ENCODE results near the gene FTCDNL1.

DNA sequence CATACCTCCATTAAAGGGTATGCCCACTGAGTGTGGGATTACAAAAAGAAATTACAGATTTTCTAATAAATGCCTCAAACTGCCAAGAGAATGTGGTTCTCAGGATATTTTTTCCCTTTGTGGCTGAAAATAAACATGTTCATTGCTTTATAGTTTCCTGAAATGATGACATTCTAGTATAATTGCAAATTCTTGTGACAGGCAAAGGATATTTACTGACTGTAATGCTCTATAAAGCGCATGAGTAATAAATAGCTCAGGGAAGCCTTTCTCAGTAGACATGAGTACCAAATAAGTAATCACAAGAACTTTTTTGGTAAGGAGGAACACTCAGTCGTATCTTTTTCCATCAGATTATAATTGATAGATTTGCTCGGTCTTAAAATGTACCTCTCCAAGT is 72.3 kb downstream of the FTCDNL1 start:
- TF ChIP-seq, protein P1, sequence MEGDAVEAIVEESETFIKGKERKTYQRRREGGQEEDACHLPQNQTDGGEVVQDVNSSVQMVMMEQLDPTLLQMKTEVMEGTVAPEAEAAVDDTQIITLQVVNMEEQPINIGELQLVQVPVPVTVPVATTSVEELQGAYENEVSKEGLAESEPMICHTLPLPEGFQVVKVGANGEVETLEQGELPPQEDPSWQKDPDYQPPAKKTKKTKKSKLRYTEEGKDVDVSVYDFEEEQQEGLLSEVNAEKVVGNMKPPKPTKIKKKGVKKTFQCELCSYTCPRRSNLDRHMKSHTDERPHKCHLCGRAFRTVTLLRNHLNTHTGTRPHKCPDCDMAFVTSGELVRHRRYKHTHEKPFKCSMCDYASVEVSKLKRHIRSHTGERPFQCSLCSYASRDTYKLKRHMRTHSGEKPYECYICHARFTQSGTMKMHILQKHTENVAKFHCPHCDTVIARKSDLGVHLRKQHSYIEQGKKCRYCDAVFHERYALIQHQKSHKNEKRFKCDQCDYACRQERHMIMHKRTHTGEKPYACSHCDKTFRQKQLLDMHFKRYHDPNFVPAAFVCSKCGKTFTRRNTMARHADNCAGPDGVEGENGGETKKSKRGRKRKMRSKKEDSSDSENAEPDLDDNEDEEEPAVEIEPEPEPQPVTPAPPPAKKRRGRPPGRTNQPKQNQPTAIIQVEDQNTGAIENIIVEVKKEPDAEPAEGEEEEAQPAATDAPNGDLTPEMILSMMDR (optimal IDR thresholded peaks at IDR 0.05 in 1 of 3, IDR thresholded peaks at IDR 0.05 in 1 of 3, conservative IDR thresholded peaks at IDR 0.05 in 1 of 3; ENCODE audit: extremely low read depth in 1 of 3, insufficient read depth in 2 of 3, low read length in 3 of 3) = no peak
- TF ChIP-seq EZH2 (IDR thresholded peaks at IDR 0.05; ENCODE audit: low read length) = no peak
